ENCODE data around the gene GPR37L1. TPM values are rescaled to one million over a fixed set of nuclear protein-coding genes. Genes with fewer than 3 reads are reported as not detected.
"Not testable (repeated sequence)": the region's sequence is repeated elsewhere in the genome, so short reads cannot be mapped to it uniquely, and the experiment has no call there.

GPR37L1 gene
- total RNA-seq, 1 donor from 2014 or later: 0.05 TPM

- peak within 1 kb of the TSS; percentile 95 for H3K27ac ChIP-seq (replicated peaks)
- peaks cover 46% of the 10 kb centered on the region for H3K4me1 ChIP-seq
- peak within 1 kb of the TSS; percentile 95 for H3K4me3 ChIP-seq
- no peaks in the 10 kb centered on the region for H3K9me3 ChIP-seq (replicated peaks)
- TF ChIP-seq CTCF (IDR thresholded peaks at IDR 0.05; ENCODE audit: borderline replicate concordance): no peak
- H3K27me3 ChIP-seq (ENCODE audit: low read depth): no peaks in the 10 kb centered on the region
- DNase-seq: peak; percentile 82
- H3K36me3 ChIP-seq: no peaks in the 10 kb centered on the region
- intact Hi-C loops (cut with micrococcal nuclease): no loop called here
Observed at GRCh38 chr1:202144402-202145067, 21.8 kb downstream of the GPR37L1 start, which contains the start of gene ARL8A. Gene ARL8A, minus strand, starts transcription at chr1:202144737. Its CDS starts 165 bp downstream, at chr1:202144572.

GRCh38 chr1:202145068-202145743 lies 22.5 kb downstream of the GPR37L1 start:
- Histone ChIP-seq H3K4me3 (peak overlapping the region; percentile 95), H3K27me3 (ENCODE audit: low read depth) (no peaks in the 10 kb centered on the region), H3K27ac (replicated peaks) (peak overlapping the region; percentile 95), H3K4me1 (peaks cover 46% of the 10 kb centered on the region), H3K9me3 (replicated peaks) (no peaks in the 10 kb centered on the region), H3K36me3 (no peaks in the 10 kb centered on the region)
- intact Hi-C loops (cut with micrococcal nuclease): no loop called here
- no peak for DNase-seq
- TF ChIP-seq CTCF (IDR thresholded peaks at IDR 0.05; ENCODE audit: borderline replicate concordance): no peak

GRCh38 chr1:202145744-202146140 lies 23.0 kb downstream of the GPR37L1 start:
- DNase-seq; H3K9me3 ChIP-seq (replicated peaks); H3K36me3 ChIP-seq; H3K27me3 ChIP-seq (ENCODE audit: low read depth); H3K4me3 ChIP-seq; H3K27ac ChIP-seq (replicated peaks); intact Hi-C loops (cut with micrococcal nuclease): not testable (repeated sequence)
- H3K4me1 ChIP-seq: peaks cover 44% of the 10 kb centered on the region

GRCh38 chr1:202146279-202146678 lies 23.6 kb downstream of the GPR37L1 start:
- intact Hi-C loops (cut with micrococcal nuclease): no loop called here
- no peak overlapping the region for H3K4me3 ChIP-seq
- TF ChIP-seq CTCF (IDR thresholded peaks at IDR 0.05; ENCODE audit: borderline replicate concordance): no peak

GRCh38 chr1:202146993-202147392 lies 24.3 kb downstream of the GPR37L1 start:
- no peaks in the 10 kb centered on the region for H3K9me3 ChIP-seq (replicated peaks)
- no peak for DNase-seq
- no peak overlapping the region for H3K4me3 ChIP-seq
- intact Hi-C loops (cut with micrococcal nuclease): no loop called here
- no peaks in the 10 kb centered on the region for H3K36me3 ChIP-seq
- H3K27me3 ChIP-seq (ENCODE audit: low read depth): no peaks in the 10 kb centered on the region
- TF ChIP-seq CTCF (IDR thresholded peaks at IDR 0.05; ENCODE audit: borderline replicate concordance): no peak
- H3K4me1 ChIP-seq: peaks cover 32% of the 10 kb centered on the region
- no peak overlapping the region for H3K27ac ChIP-seq (replicated peaks)

More at GRCh38 chr1:202146279-202146678, 23.6 kb downstream of the GPR37L1 start:
- Histone ChIP-seq H3K4me1 (peaks cover 39% of the 10 kb centered on the region), H3K36me3 (no peaks in the 10 kb centered on the region), H3K9me3 (replicated peaks) (no peaks in the 10 kb centered on the region), H3K27ac (replicated peaks) (no peak overlapping the region), H3K27me3 (ENCODE audit: low read depth) (no peaks in the 10 kb centered on the region)
- DNase-seq: no peak

- no peaks in the 10 kb centered on the region for H3K27me3 ChIP-seq (ENCODE audit: low read depth)
- H3K9me3 ChIP-seq (replicated peaks): no peaks in the 10 kb centered on the region
- TF ChIP-seq CTCF (IDR thresholded peaks at IDR 0.05; ENCODE audit: borderline replicate concordance): no peak
- H3K4me1 ChIP-seq: peaks cover 18% of the 10 kb centered on the region
- intact Hi-C loops (cut with micrococcal nuclease): no loop called here
- no peaks in the 10 kb centered on the region for H3K36me3 ChIP-seq
- no peak for DNase-seq
- no peak overlapping the region for H3K4me3 ChIP-seq
- H3K27ac ChIP-seq (replicated peaks): no peak overlapping the region
Observed at GRCh38 chr1:202148391-202148790, 25.7 kb downstream of the GPR37L1 start.

Measured in left ventricle myocardium inferior (tissue), 1 donor.